Heart left ventricle (tissue), 13 donors: Measurements from ENCODE around the gene DNAJB2.

Experiments used
- POLR2A ChIP-seq, 2 donors: fragments of 450-650 bp; IDR thresholded peaks; one replicate each; pipeline ENCODE4 v1.6.1; 2017; ENCODE audit warnings: antibody characterized with exemption in 2 of 2, mild to moderate bottlenecking in 2 of 2, moderate library complexity in 2 of 2
- TF ChIP-seq, protein P1 (sequence below), 12 donors: fragments of 200-600 bp; sonication (generic) in 4 of 12; IDR thresholded peaks; one replicate each; pipeline versions ENCODE4 v1.5.0 to v1.8.0; 2018 to 2022; ENCODE audit warnings: antibody characterized with exemption in 12 of 12, mild to moderate bottlenecking in 5 of 12
- donor health status: ischemic (EF 13 %, LVEDD 7.1; RV severe dilation, severe dysfunction).
- donor health status: DM: no; HTN: yes; CAD: no.
- donor health status: DM: no; HTN: no; CAD: no.
- donor health status: ischemic (EF 25% LVEDD 6.9; RV normal size, moderate dysfunction).
- donor health status: ischemic (EF 25% LVEDD 5.7; RV mildly dilated, moderate dysfunction).
- donor health status: ischemic (EF 35%, LVEDD 5.7; RV mildly dilated, moderate dysfunction).
- donor health status: nonischemic (EF 11% LVEDD 7.7; RV severe dilation, severe dysfunction).
- donor health status: DM: yes; HTN: yes; CAD: no.
- donor health status: PGD.
- donor health status: ischemic (EF 29% LVEDD 5.4; RV normal size, mild dysfunction).
- donor health status: nonischemic (EF 23%, LVEDD 6.1; RV moderate dilation, normal function).

DNA sequence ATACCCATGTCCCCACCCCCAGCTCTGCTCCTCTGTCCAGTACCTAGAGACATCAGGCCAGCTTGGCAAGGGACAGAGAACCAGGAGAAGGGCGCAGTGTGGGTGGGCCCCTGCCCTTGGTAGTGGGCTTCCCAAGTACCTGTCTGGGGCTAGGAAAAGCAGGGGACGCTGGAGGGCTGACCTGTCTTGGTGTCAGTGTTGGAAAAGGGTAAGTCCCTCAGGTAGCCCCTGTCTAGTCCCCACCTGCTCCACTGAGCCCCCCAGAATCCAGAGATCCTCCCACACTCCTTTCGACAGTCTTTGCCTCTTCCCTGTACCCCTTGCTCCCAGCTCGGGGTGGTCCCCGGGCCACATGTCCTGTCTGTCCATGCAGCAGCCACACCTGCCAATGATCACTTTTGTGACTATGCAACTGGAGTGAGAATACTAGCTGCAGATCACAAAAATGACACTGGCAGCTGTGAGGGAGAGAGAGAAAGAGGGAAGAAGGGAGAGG is 14.6 kb downstream of the DNAJB2 start:
- TF ChIP-seq, protein P1, sequence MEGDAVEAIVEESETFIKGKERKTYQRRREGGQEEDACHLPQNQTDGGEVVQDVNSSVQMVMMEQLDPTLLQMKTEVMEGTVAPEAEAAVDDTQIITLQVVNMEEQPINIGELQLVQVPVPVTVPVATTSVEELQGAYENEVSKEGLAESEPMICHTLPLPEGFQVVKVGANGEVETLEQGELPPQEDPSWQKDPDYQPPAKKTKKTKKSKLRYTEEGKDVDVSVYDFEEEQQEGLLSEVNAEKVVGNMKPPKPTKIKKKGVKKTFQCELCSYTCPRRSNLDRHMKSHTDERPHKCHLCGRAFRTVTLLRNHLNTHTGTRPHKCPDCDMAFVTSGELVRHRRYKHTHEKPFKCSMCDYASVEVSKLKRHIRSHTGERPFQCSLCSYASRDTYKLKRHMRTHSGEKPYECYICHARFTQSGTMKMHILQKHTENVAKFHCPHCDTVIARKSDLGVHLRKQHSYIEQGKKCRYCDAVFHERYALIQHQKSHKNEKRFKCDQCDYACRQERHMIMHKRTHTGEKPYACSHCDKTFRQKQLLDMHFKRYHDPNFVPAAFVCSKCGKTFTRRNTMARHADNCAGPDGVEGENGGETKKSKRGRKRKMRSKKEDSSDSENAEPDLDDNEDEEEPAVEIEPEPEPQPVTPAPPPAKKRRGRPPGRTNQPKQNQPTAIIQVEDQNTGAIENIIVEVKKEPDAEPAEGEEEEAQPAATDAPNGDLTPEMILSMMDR (IDR thresholded peaks at IDR 0.05) = no peak
- TF ChIP-seq POLR2A (IDR thresholded peaks at IDR 0.05) = no peak
